A549 (cell line): ENCODE measurements around the gene KHDRBS2.

Experiments
- HOXA7 ChIP-seq: fragments of 250-450 bp; sonication (Bioruptor Pico); IDR thresholded peaks from 2 replicates; pipeline ENCODE4 v1.5.0; 2020; ENCODE audit warnings: mild to moderate bottlenecking, moderate library complexity
- HOXB13 ChIP-seq: fragments of 250-450 bp; sonication (Bioruptor Pico); IDR thresholded peaks from 2 replicates; pipeline ENCODE4 v1.5.0; 2020; ENCODE audit warnings: low read depth, mild to moderate bottlenecking, moderate library complexity
- MAZ ChIP-seq: fragments of 150-350 bp; IDR thresholded peaks from 2 replicates; pipeline ENCODE4 v1.6.1; 2014; ENCODE audit warnings: antibody characterized with exemption, low read depth, low read length, borderline replicate concordance
- POLR2A ChIP-seq: IDR thresholded peaks from 2 replicates; pipeline ENCODE4 v1.6.1; 2012; ENCODE audit warnings: mild to moderate bottlenecking, low read length
- RAD21 ChIP-seq, 2 experiments: fragments of >200 bp in 1 of 2; sonication (Bioruptor Twin) in 1 of 2; formaldehyde crosslinking in 1 of 2; IDR thresholded peaks in 1 of 2; conservative IDR thresholded peaks in 1 of 2; 2 replicates in 1 of 2; 3 replicates in 1 of 2; pipeline ENCODE4 v1.6.1; 2012 to 2018; ENCODE audit warnings: inconsistent platforms in 1 of 2
- RFX5 ChIP-seq: fragments of 450-650 bp; IDR thresholded peaks from 2 replicates; pipeline ENCODE4 v1.7.1; 2014; ENCODE audit warnings: antibody characterized with exemption, mild to moderate bottlenecking, moderate library complexity
- TF ChIP-seq, protein P1 (sequence below): fragments of 450-650 bp; IDR thresholded peaks from 2 replicates; pipeline ENCODE4 v1.6.1; 2014; ENCODE audit warnings: antibody characterized with exemption
- TF ChIP-seq, protein P2 (sequence below): fragments of >200 bp; sonication (Bioruptor Twin); formaldehyde crosslinking; IDR thresholded peaks from 3 replicates; pipeline ENCODE4 v1.5.1; 2016

DNA sequence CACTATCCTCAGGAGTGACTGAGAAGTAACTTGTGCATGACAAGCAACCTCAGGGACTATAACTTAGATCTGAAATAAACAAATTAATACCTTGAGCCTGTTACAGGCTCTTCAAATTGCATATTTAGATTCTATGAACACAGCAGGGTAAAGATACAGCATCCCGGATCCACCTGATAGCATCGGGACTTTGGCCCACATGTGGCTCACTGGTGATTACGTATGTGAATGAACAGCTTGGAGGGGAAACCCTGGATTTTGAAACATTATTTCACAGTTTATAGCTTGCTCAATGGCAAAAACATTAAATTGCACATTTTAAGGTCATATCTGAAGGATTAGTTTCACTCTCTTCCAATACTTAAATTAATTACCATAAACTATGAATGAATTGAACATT lies 133.2 kb downstream of the KHDRBS2 start:
- TF ChIP-seq, protein P1, sequence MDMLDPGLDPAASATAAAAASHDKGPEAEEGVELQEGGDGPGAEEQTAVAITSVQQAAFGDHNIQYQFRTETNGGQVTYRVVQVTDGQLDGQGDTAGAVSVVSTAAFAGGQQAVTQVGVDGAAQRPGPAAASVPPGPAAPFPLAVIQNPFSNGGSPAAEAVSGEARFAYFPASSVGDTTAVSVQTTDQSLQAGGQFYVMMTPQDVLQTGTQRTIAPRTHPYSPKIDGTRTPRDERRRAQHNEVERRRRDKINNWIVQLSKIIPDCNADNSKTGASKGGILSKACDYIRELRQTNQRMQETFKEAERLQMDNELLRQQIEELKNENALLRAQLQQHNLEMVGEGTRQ = no peak
- TF ChIP-seq HOXA7 (CRISPR knock-in tag) (no peak), MAZ (no peak), POLR2A (no peak), RFX5 (no peak), RAD21 (conservative IDR thresholded peaks at IDR 0.05 in 1 of 2, IDR thresholded peaks at IDR 0.05 in 1 of 2) (no peak), HOXB13 (no peak)
- TF ChIP-seq, protein P2, sequence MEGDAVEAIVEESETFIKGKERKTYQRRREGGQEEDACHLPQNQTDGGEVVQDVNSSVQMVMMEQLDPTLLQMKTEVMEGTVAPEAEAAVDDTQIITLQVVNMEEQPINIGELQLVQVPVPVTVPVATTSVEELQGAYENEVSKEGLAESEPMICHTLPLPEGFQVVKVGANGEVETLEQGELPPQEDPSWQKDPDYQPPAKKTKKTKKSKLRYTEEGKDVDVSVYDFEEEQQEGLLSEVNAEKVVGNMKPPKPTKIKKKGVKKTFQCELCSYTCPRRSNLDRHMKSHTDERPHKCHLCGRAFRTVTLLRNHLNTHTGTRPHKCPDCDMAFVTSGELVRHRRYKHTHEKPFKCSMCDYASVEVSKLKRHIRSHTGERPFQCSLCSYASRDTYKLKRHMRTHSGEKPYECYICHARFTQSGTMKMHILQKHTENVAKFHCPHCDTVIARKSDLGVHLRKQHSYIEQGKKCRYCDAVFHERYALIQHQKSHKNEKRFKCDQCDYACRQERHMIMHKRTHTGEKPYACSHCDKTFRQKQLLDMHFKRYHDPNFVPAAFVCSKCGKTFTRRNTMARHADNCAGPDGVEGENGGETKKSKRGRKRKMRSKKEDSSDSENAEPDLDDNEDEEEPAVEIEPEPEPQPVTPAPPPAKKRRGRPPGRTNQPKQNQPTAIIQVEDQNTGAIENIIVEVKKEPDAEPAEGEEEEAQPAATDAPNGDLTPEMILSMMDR = no peak
